HFF-Myc (cell line): ENCODE measurements around the gene PHF21B.

Experiments
- DNase-seq: peaks from one replicate; pipeline ENCODE4 v3.0.0-alpha.2; 2011; ENCODE audit warnings: low read depth; ENCODE audit errors: extremely low read depth
- H3K4me3 ChIP-seq: replicated peaks from 2 replicates; pipeline ENCODE4 v1.5.1; 2011; ENCODE audit warnings: low read depth, mild to moderate bottlenecking, control low read depth, low read length
- TF ChIP-seq, protein P1 (sequence below): IDR thresholded peaks from 2 replicates; pipeline ENCODE4 v1.5.1; 2012; ENCODE audit warnings: mild to moderate bottlenecking, low read depth, low read length, control low read depth; ENCODE audit errors: missing control alignments

The PHF21B gene

GRCh38 chr22:44934454-44934735 lies 75.4 kb downstream of the PHF21B start:
- TF ChIP-seq, protein P1, sequence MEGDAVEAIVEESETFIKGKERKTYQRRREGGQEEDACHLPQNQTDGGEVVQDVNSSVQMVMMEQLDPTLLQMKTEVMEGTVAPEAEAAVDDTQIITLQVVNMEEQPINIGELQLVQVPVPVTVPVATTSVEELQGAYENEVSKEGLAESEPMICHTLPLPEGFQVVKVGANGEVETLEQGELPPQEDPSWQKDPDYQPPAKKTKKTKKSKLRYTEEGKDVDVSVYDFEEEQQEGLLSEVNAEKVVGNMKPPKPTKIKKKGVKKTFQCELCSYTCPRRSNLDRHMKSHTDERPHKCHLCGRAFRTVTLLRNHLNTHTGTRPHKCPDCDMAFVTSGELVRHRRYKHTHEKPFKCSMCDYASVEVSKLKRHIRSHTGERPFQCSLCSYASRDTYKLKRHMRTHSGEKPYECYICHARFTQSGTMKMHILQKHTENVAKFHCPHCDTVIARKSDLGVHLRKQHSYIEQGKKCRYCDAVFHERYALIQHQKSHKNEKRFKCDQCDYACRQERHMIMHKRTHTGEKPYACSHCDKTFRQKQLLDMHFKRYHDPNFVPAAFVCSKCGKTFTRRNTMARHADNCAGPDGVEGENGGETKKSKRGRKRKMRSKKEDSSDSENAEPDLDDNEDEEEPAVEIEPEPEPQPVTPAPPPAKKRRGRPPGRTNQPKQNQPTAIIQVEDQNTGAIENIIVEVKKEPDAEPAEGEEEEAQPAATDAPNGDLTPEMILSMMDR, result no peak
- DNase-seq, result no peak
- H3K4me3 ChIP-seq, result no peak overlapping the region

DNA sequence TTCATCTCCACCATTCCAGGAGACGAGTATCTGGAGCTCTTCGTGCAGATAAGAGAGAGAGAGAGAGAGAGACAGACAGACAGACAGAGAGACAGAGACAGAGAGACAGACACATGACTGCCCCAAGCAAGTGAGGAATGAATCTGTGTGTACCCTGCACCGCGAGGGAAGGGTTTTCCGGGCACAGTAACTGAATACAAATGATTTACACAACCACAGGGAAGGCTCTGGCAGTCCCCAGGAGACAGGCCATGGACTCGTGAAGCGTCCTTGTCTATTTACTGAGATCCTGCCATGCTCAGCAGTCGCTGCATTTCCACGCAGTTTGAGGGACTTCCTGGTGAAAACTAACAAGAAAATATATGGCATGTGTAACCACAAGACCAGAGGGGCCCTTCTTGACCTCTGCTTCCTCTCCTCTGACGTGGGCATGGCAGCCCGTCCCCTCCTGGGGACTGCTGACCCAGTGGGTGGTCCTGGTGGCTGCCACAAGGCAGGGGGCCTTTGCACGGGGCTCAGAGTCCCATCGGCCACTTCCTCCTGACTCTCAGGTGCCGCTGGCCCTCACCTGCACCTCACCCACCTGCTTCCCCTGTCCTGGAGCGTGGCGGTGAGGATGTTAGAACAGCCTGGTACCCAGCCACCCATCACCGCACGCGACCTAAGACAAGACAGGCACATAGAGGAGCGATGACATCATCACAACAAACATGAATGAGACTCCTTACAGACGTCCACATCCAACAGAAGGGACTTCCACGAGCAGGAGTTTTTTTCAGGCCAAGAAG lies 75.9 kb downstream of the PHF21B start:
- TF ChIP-seq, protein P1, result no peak
- H3K4me3 ChIP-seq, result no peak overlapping the region
- DNase-seq, result no peak

DNA sequence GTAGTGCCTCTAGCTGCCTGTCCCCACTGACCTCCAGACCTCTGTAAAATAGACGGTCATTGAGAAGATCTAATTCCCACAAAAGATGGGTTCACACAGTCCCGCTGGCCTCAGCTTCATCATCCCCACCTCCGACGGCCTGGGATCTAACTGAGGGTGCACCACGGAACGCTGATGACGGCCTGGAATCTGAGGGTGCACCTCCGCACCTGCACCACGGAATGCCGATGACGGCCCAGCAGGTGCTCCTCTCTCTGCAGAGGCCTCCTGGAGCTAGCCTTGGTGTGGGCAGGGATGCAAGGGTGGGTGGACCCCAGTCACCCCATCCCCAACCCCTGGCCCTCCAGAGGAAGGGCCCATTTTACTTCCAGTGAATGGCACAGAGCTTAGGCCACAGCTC lies 77.3 kb downstream of the PHF21B start:
- TF ChIP-seq, protein P1, result no peak
- no peak overlapping the region for H3K4me3 ChIP-seq
- DNase-seq, result no peak

GRCh38 chr22:44931766-44932165 lies 78.0 kb downstream of the PHF21B start:
- H3K4me3 ChIP-seq, result no peak overlapping the region
- TF ChIP-seq, protein P1, result no peak
- no peak for DNase-seq

DNA sequence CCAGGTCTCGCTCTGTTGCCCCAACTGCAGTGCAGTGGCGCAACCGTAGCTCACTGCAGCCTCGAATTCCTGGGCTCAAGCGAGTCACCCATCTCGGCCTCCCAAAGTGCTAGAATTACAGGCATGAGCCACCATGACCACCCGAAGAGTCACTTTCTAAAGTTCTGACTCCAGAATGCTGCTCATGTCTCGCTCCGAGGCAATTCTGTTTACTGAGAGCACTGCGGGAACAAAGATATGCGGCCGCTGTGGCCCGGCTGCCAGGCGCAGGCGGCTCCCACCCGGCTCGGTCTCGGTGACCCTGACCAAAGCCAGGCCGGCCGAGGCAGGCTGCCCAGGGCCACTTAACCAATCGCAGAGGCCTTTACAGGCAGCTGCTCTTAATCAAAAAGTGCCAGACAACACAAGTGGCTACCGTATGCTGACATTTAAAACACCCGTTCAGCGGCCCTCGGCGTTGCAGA lies 78.7 kb downstream of the PHF21B start:
- TF ChIP-seq, protein P1, result no peak
- DNase-seq, result peak; percentile 2
- H3K4me3 ChIP-seq, result no peak overlapping the region

GRCh38 chr22:44930711-44931035 lies 79.1 kb downstream of the PHF21B start:
- no peak overlapping the region for H3K4me3 ChIP-seq
- no peak for DNase-seq
- TF ChIP-seq, protein P1, result no peak
